ENCODE measurements around the gene HRH3. TPM values are rescaled to one million over a fixed set of nuclear protein-coding genes. Genes with fewer than 3 reads are reported as not detected.

HRH3 gene
- total RNA-seq, 1 experiment from 2014 or later = 1.8 TPM

GRCh38 chr20:62202676-62203377 lies 17.3 kb downstream of the HRH3 start:
- Mint-ChIP-seq H3K4me3 (no peak overlapping the region), H3K4me1 (no peaks in the 10 kb centered on the region), H3K36me3 (ENCODE audit: insufficient read depth in 1 of 3, low read depth in 3 of 3) (peaks cover 22 to 50% (median 47%) of the 10 kb centered on the region in 3 experiments; a peak in 6 of 7 replicates), H3K9me3 (no peaks in the 10 kb centered on the region), H3K27me3 (ENCODE audit: low read depth) (no peaks in the 10 kb centered on the region), H3K27ac (peak overlapping the region in 1 of 3 experiments; percentile 62; a peak in 3 of 7 replicates)
- no peaks in the 10 kb centered on the region for H4K20me1 ChIP-seq (ENCODE audit: control insufficient read depth, insufficient read depth, insufficient read length)
- no peaks in the 10 kb centered on the region for H3K79me1 ChIP-seq (ENCODE audit: insufficient read depth, low read depth, low read length, poor library complexity, severe bottlenecking)
- no peaks in the 10 kb centered on the region for H3K4me1 ChIP-seq (ENCODE audit: insufficient read depth, low read length)
- H3T11ph ChIP-seq (ENCODE audit: low read length) = no peak overlapping the region
- H2BK120ac ChIP-seq (ENCODE audit: low read depth, low read length, poor library complexity, severe bottlenecking) = no peak overlapping the region
- H3K4ac ChIP-seq (ENCODE audit: low read depth, low read length) = no peak overlapping the region
- TF ChIP-seq CTCF (conservative IDR thresholded peaks at IDR 0.05) = no peak
- H2BK20ac ChIP-seq (ENCODE audit: low read depth, low read length, poor library complexity, severe bottlenecking) = no peak overlapping the region
- no peak overlapping the region for H3K18ac ChIP-seq (ENCODE audit: insufficient read length, low read depth, low read length)
- no peak overlapping the region for H3K27ac ChIP-seq (ENCODE audit: insufficient read length, low read depth, low read length)
- H3K4me2 ChIP-seq (ENCODE audit: insufficient read depth, insufficient read length, low read length) = no peak overlapping the region
- no peak for DNase-seq
- H3K23ac ChIP-seq (ENCODE audit: insufficient read length, low read depth, low read length) = no peak overlapping the region
- H2BK15ac ChIP-seq (ENCODE audit: low read depth, low read length) = no peak overlapping the region
- H2AK5ac ChIP-seq (ENCODE audit: insufficient read length, low read length) = no peak overlapping the region
- H3K14ac ChIP-seq (ENCODE audit: insufficient read depth, low read length) = no peak overlapping the region
- H3K56ac ChIP-seq (ENCODE audit: insufficient read length, low read depth, low read length) = no peak overlapping the region
- no peak overlapping the region for H2AFZ ChIP-seq (ENCODE audit: low read length)
- no peak overlapping the region for H4K8ac ChIP-seq (replicated peaks; ENCODE audit: insufficient read length, low read depth, low read length)
- no peak overlapping the region for H4K91ac ChIP-seq (ENCODE audit: insufficient read length, low read depth, low read length)
- H2BK12ac ChIP-seq (ENCODE audit: insufficient read length, low read depth, low read length) = no peak overlapping the region
- H3K27me3 ChIP-seq (ENCODE audit: insufficient read depth, low read length) = no peaks in the 10 kb centered on the region
- no peaks in the 10 kb centered on the region for H3K9me3 ChIP-seq (ENCODE audit: control insufficient read depth, low read depth, low read length)
- H4K5ac ChIP-seq (ENCODE audit: insufficient read length, low read depth, low read length) = no peak overlapping the region
- no peak overlapping the region for H2BK5ac ChIP-seq (ENCODE audit: insufficient read length, low read length)
- no peaks in the 10 kb centered on the region for H3K23me2 ChIP-seq (ENCODE audit: insufficient read length, low read depth, low read length, poor library complexity, severe bottlenecking)
- H3K79me2 ChIP-seq (ENCODE audit: insufficient read depth, low read length) = no peaks in the 10 kb centered on the region
- WGBS (ENCODE audit: extremely low coverage, insufficient read length, low lambda C conversion rate) = no CpG with 5 or more reads among the region's 23 CpGs
- no peak overlapping the region for H3K9ac ChIP-seq (ENCODE audit: extremely low read depth, insufficient read length, low read length)
